HepG2 (cell line): ENCODE measurements around the gene DLX6. TPM values are rescaled to one million over a fixed set of nuclear protein-coding genes. Genes with fewer than 3 reads are reported as not detected.

Source experiments
- HMGA1 ChIP-seq: sonication (generic); formaldehyde crosslinking; conservative IDR thresholded peaks from 2 replicates; pipeline ENCODE4 v1.4.0; 2020; ENCODE audit warnings: missing genetic modification reagents
- HOXD1 ChIP-seq: sonication (generic); formaldehyde crosslinking; IDR thresholded peaks from 2 replicates; pipeline ENCODE4 v1.5.0; 2020; ENCODE audit warnings: missing genetic modification reagents
- KAT2B ChIP-seq: fragments of 150-350 bp; IDR thresholded peaks from 2 replicates; pipeline ENCODE4 v1.6.1; 2014; ENCODE audit warnings: low read depth, low read length, borderline replicate concordance
- KDM4B ChIP-seq: sonication (generic); formaldehyde crosslinking; IDR thresholded peaks from 2 replicates; pipeline ENCODE4 v1.4.0; 2020; ENCODE audit warnings: missing genetic modification reagents
- KDM5A ChIP-seq: fragments of 200-600 bp; sonication (generic); IDR thresholded peaks from 2 replicates; pipeline ENCODE4 v1.7.0; 2018; ENCODE audit warnings: antibody characterized with exemption, mild to moderate bottlenecking, low read length, borderline replicate concordance
- MBNL3 ChIP-seq: fragments of 250-450 bp; sonication (Bioruptor Pico); conservative IDR thresholded peaks from 2 replicates; pipeline ENCODE4 v1.8.0; 2022; ENCODE audit warnings: mild to moderate bottlenecking, inconsistent platforms
- MYNN ChIP-seq: sonication (generic); formaldehyde crosslinking; IDR thresholded peaks from 2 replicates; pipeline ENCODE4 v1.4.0; 2020; ENCODE audit warnings: mild to moderate bottlenecking, low read depth, missing genetic modification reagents
- NR2F2 ChIP-seq: IDR thresholded peaks from 2 replicates; pipeline ENCODE4 v1.6.1; 2012; ENCODE audit warnings: low read depth, inconsistent platforms, borderline replicate concordance
- RBFOX2 ChIP-seq: fragments of 200-400 bp; formaldehyde crosslinking; IDR thresholded peaks from 2 replicates; pipeline ENCODE4 v1.6.1; 2017; ENCODE audit warnings: low read depth, mild to moderate bottlenecking, low read length
- SNAI1 ChIP-seq: sonication (generic); formaldehyde crosslinking; IDR thresholded peaks from 2 replicates; pipeline ENCODE4 v1.5.0; 2020; ENCODE audit warnings: mild to moderate bottlenecking, missing genetic modification reagents, borderline replicate concordance
- TBX2 ChIP-seq: sonication (generic); formaldehyde crosslinking; IDR thresholded peaks from 2 replicates; pipeline ENCODE4 v1.5.0; 2020; ENCODE audit warnings: missing genetic modification reagents, mild to moderate bottlenecking, borderline replicate concordance
- ZBTB7B ChIP-seq: sonication (generic); formaldehyde crosslinking; IDR thresholded peaks from 2 replicates; pipeline ENCODE4 v1.4.0; 2020; ENCODE audit warnings: missing genetic modification reagents
- ZNF431 ChIP-seq: sonication (generic); formaldehyde crosslinking; IDR thresholded peaks from 2 replicates; pipeline ENCODE4 v1.9.0; 2022; ENCODE audit warnings: missing genetic modification reagents, low read depth, mild to moderate bottlenecking, borderline replicate concordance
- polyA plus RNA-seq, 8 experiments: library from polyadenylated mRNA; depleted of rRNA in 3 of 8; stranded (reverse) in 7 of 8; unstranded in 1 of 8; fragments of >200 nt; fragmentation: Illumina TruSeq in 4 of 8; extraction: Trizol in 4 of 8; gene quantifications; 2 replicates each; pipeline versions ENCODE4 v1.2.1 to v1.2.3, GENCODE V29; 2011 to 2016; ENCODE audit warnings: low read depth in 4 of 8, missing spikeins in 1 of 8, mixed read lengths in 1 of 8; ENCODE audit not compliant: insufficient read depth in 1 of 8
- total RNA-seq, 5 experiments: library from RNA; depleted of rRNA; stranded (reverse); fragments of >200 nt; fragmentation: Illumina TruSeq; extraction: Trizol; gene quantifications; 2 replicates each; pipeline ENCODE4 v1.2.3, GENCODE V29; 2016; ENCODE audit warnings: low read depth in 1 of 5
- TF ChIP-seq, protein P1 (sequence below): sonication (generic); formaldehyde crosslinking; IDR thresholded peaks from 2 replicates; pipeline ENCODE4 v1.4.0; 2020; ENCODE audit warnings: missing genetic modification reagents
- TF ChIP-seq, protein P2 (sequence below): sonication (generic); formaldehyde crosslinking; IDR thresholded peaks from 2 replicates; pipeline ENCODE4 v1.9.0; 2021; ENCODE audit warnings: mild to moderate bottlenecking, missing genetic modification reagents
- TF ChIP-seq, protein P3 (sequence below): sonication (generic); formaldehyde crosslinking; IDR thresholded peaks from 2 replicates; pipeline ENCODE4 v1.8.1; 2023; ENCODE audit warnings: missing genetic modification reagents, inconsistent platforms, borderline replicate concordance
- TF ChIP-seq, protein P4 (sequence below): sonication (generic); formaldehyde crosslinking; IDR thresholded peaks from 2 replicates; pipeline ENCODE4 v1.4.0; 2020; ENCODE audit warnings: missing genetic modification reagents

The DLX6 gene
- total and polyA plus RNA-seq, 2 of the 13 experiments (the other 11 are each of a cell fraction or from before 2014, with no cell fraction given), result 3.5 to 5.5 TPM

DNA sequence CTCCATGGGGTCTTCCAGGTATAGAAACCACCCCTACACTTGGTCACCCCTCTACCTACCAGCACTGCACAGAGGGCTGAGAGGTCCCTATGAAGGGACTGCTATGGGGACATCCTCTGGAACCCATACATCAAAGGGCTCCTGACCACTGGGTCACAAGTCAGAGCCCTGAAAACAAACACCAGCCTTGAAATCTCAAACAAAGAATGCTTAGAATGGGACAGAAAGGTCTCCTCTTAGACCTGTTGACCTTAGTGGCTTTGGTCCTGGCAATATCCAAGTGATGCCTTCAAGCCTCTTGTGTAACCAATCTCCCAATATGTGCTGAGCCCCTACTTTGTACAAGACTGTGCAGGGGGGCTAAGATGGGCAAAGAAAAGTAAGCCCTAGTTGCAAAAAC is 34.6 kb upstream of the DLX6 start (continued):
- TF ChIP-seq, protein P1, sequence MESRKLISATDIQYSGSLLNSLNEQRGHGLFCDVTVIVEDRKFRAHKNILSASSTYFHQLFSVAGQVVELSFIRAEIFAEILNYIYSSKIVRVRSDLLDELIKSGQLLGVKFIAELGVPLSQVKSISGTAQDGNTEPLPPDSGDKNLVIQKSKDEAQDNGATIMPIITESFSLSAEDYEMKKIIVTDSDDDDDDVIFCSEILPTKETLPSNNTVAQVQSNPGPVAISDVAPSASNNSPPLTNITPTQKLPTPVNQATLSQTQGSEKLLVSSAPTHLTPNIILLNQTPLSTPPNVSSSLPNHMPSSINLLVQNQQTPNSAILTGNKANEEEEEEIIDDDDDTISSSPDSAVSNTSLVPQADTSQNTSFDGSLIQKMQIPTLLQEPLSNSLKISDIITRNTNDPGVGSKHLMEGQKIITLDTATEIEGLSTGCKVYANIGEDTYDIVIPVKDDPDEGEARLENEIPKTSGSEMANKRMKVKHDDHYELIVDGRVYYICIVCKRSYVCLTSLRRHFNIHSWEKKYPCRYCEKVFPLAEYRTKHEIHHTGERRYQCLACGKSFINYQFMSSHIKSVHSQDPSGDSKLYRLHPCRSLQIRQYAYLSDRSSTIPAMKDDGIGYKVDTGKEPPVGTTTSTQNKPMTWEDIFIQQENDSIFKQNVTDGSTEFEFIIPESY (CRISPR knock-in tag), result no peak
- TF ChIP-seq KAT2B, result no peak
- TF ChIP-seq MBNL3 (CRISPR knock-in tag), result no peak
- no peak for TF ChIP-seq MYNN (CRISPR knock-in tag)
- 0 out of 2 replicates have a peak, but pooled peaks have one; percentile 22 for TF ChIP-seq KDM4B (CRISPR knock-in tag)
- TF ChIP-seq, protein P2, sequence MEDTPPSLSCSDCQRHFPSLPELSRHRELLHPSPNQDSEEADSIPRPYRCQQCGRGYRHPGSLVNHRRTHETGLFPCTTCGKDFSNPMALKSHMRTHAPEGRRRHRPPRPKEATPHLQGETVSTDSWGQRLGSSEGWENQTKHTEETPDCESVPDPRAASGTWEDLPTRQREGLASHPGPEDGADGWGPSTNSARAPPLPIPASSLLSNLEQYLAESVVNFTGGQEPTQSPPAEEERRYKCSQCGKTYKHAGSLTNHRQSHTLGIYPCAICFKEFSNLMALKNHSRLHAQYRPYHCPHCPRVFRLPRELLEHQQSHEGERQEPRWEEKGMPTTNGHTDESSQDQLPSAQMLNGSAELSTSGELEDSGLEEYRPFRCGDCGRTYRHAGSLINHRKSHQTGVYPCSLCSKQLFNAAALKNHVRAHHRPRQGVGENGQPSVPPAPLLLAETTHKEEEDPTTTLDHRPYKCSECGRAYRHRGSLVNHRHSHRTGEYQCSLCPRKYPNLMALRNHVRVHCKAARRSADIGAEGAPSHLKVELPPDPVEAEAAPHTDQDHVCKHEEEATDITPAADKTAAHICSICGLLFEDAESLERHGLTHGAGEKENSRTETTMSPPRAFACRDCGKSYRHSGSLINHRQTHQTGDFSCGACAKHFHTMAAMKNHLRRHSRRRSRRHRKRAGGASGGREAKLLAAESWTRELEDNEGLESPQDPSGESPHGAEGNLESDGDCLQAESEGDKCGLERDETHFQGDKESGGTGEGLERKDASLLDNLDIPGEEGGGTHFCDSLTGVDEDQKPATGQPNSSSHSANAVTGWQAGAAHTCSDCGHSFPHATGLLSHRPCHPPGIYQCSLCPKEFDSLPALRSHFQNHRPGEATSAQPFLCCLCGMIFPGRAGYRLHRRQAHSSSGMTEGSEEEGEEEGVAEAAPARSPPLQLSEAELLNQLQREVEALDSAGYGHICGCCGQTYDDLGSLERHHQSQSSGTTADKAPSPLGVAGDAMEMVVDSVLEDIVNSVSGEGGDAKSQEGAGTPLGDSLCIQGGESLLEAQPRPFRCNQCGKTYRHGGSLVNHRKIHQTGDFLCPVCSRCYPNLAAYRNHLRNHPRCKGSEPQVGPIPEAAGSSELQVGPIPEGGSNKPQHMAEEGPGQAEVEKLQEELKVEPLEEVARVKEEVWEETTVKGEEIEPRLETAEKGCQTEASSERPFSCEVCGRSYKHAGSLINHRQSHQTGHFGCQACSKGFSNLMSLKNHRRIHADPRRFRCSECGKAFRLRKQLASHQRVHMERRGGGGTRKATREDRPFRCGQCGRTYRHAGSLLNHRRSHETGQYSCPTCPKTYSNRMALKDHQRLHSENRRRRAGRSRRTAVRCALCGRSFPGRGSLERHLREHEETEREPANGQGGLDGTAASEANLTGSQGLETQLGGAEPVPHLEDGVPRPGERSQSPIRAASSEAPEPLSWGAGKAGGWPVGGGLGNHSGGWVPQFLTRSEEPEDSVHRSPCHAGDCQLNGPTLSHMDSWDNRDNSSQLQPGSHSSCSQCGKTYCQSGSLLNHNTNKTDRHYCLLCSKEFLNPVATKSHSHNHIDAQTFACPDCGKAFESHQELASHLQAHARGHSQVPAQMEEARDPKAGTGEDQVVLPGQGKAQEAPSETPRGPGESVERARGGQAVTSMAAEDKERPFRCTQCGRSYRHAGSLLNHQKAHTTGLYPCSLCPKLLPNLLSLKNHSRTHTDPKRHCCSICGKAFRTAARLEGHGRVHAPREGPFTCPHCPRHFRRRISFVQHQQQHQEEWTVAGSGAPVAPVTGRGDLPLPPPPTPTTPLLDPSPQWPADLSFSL (CRISPR knock-in tag), result no peak
- no peak for TF ChIP-seq RBFOX2
- peak; percentile 99 for TF ChIP-seq NR2F2
- TF ChIP-seq, protein P3, sequence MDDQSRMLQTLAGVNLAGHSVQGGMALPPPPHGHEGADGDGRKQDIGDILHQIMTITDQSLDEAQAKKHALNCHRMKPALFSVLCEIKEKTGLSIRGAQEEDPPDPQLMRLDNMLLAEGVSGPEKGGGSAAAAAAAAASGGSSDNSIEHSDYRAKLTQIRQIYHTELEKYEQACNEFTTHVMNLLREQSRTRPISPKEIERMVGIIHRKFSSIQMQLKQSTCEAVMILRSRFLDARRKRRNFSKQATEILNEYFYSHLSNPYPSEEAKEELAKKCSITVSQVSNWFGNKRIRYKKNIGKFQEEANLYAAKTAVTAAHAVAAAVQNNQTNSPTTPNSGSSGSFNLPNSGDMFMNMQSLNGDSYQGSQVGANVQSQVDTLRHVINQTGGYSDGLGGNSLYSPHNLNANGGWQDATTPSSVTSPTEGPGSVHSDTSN (CRISPR knock-in tag), result no peak
- peak; percentile 85 for TF ChIP-seq ZBTB7B (CRISPR knock-in tag)
- TF ChIP-seq ZNF431 (CRISPR knock-in tag), result no peak
- TF ChIP-seq, protein P4, sequence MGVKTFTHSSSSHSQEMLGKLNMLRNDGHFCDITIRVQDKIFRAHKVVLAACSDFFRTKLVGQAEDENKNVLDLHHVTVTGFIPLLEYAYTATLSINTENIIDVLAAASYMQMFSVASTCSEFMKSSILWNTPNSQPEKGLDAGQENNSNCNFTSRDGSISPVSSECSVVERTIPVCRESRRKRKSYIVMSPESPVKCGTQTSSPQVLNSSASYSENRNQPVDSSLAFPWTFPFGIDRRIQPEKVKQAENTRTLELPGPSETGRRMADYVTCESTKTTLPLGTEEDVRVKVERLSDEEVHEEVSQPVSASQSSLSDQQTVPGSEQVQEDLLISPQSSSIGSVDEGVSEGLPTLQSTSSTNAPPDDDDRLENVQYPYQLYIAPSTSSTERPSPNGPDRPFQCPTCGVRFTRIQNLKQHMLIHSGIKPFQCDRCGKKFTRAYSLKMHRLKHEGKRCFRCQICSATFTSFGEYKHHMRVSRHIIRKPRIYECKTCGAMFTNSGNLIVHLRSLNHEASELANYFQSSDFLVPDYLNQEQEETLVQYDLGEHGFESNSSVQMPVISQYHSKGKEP, result no peak
- TF ChIP-seq SNAI1 (CRISPR knock-in tag), result no peak
- TF ChIP-seq TBX2 (CRISPR knock-in tag), result peak; percentile 83
- TF ChIP-seq HMGA1 (CRISPR knock-in tag), result no peak
- 0 out of 2 replicates have a peak, but pooled peaks have one; percentile 32 for TF ChIP-seq HOXD1 (CRISPR knock-in tag)
- TF ChIP-seq KDM5A, result no peak
